Measurements from ENCODE around the gene CAMTA1. TPM values are rescaled to one million over a fixed set of nuclear protein-coding genes. Genes with fewer than 3 reads are reported as not detected.

Gene CAMTA1
- total RNA-seq, 1 experiment from 2014 or later = 69.5 TPM

- ATAC-seq (no peak), DNase-seq (ENCODE audit: low read depth, low spot score) (no peak)
- Histone ChIP-seq H3K4me1 (ENCODE audit: control insufficient read depth in 1 of 2, insufficient read depth in 2 of 2, low read length in 2 of 2) (peaks cover 0 to 8% of the 10 kb centered on the region in 2 experiments; a peak in 3 of 4 replicates), H3K9ac (ENCODE audit: low read length) (no peak overlapping the region), H3K9me3 (ENCODE audit: control insufficient read depth in 1 of 2, insufficient read depth in 1 of 2, low read depth in 1 of 2, low read length in 2 of 2) (no peaks in the 10 kb centered on the region), H3K36me3 (ENCODE audit: control insufficient read depth in 1 of 2, insufficient read depth in 2 of 2, low read length in 2 of 2) (no peaks in the 10 kb centered on the region), H3K27ac (ENCODE audit: low read depth, low read length) (no peak overlapping the region), H3K4me2 (ENCODE audit: low read length) (peak overlapping the region; percentile 70), H4K20me1 (ENCODE audit: insufficient read depth) (no peaks in the 10 kb centered on the region), H3K79me2 (ENCODE audit: insufficient read depth, low read length) (no peaks in the 10 kb centered on the region), H2AFZ (ENCODE audit: low read depth, low read length, poor library complexity, severe bottlenecking) (no peak overlapping the region), H3K4me3 (replicated peaks in 1 of 2; ENCODE audit: low read depth in 1 of 2, low read length in 2 of 2) (no peak overlapping the region), H3K9me2 (ENCODE audit: insufficient read depth) (no peaks in the 10 kb centered on the region), H3K27me3 (ENCODE audit: insufficient read depth, low read length) (0 out of 2 replicates have a peak, but pooled peaks cover 6% of the 10 kb centered on the region)
- no TSS peak for BruUV-seq (replicated peaks)
- ChIA-PET CTCF (no interaction called here), RAD21 (ENCODE audit: low non-redundant PET in 1 of 2, low total read pairs in 2 of 2, uncharacterized antibody in 2 of 2, unreplicated experiment in 2 of 2) (no interaction called here), POLR2A (no interaction called here)
- intact Hi-C loops (cut with micrococcal nuclease) = no loop called here
- TF ChIP-seq ATF3 (IDR thresholded peaks at IDR 0.05) (no peak), EZH2phosphoT487 (IDR thresholded peaks at IDR 0.05; ENCODE audit: borderline replicate concordance) (no peak), FOSL1 (IDR thresholded peaks at IDR 0.05; ENCODE audit: low read depth) (no peak), SRF (IDR thresholded peaks at IDR 0.05; ENCODE audit: low read depth) (no peak), MAX (IDR thresholded peaks at IDR 0.05) (no peak), TCF7L2 (IDR thresholded peaks at IDR 0.05; ENCODE audit: borderline replicate concordance, extremely low read depth, insufficient read depth, insufficient read length) (no peak), YY1 (IDR thresholded peaks at IDR 0.05; ENCODE audit: extremely low read depth, insufficient replicate concordance, low read depth, low read length) (no peak), EGR1 (IDR thresholded peaks at IDR 0.05; ENCODE audit: low read depth) (no peak), CEBPB (IDR thresholded peaks at IDR 0.05; ENCODE audit: low read depth) (no peak), POLR2A (IDR thresholded peaks at IDR 0.05; ENCODE audit: borderline replicate concordance, extremely low read depth, insufficient read depth, insufficient read length) (no peak), SP1 (IDR thresholded peaks at IDR 0.05; ENCODE audit: low read depth) (no peak), CBX3 (IDR thresholded peaks at IDR 0.05; ENCODE audit: low read depth) (no peak), POLR2AphosphoS5 (IDR thresholded peaks at IDR 0.05; ENCODE audit: low read depth, low read length) (no peak), EZH2 (IDR thresholded peaks at IDR 0.05) (no peak), CTCF (IDR thresholded peaks at IDR 0.05 in 2 of 3, conservative IDR thresholded peaks at IDR 0.05 in 1 of 3; ENCODE audit: borderline replicate concordance in 1 of 3, insufficient read depth in 1 of 3, low read depth in 2 of 3, low read length in 2 of 3) (no peak), REST (IDR thresholded peaks at IDR 0.05; ENCODE audit: low read depth) (no peak), SIN3A (IDR thresholded peaks at IDR 0.05; ENCODE audit: low read depth) (no peak), RAD21 (IDR thresholded peaks at IDR 0.05; ENCODE audit: low read depth) (no peak), JUND (IDR thresholded peaks at IDR 0.05) (no peak)
Measured at GRCh38 chr1:7187112-7187493, 401.8 kb downstream of the CAMTA1 start.

Measured in HCT116 (cell line).